DMS153 (cell line): Measurements from ENCODE around the gene RPL22.
A peak's percentile ranks its signal among the peaks of the same experiment; 100 is the strongest.

Source experiments
- DNase-seq: peaks from one replicate; lab custom pipeline; 2025; lab: John Stamatoyannopoulos, UW

Gene RPL22

DNA sequence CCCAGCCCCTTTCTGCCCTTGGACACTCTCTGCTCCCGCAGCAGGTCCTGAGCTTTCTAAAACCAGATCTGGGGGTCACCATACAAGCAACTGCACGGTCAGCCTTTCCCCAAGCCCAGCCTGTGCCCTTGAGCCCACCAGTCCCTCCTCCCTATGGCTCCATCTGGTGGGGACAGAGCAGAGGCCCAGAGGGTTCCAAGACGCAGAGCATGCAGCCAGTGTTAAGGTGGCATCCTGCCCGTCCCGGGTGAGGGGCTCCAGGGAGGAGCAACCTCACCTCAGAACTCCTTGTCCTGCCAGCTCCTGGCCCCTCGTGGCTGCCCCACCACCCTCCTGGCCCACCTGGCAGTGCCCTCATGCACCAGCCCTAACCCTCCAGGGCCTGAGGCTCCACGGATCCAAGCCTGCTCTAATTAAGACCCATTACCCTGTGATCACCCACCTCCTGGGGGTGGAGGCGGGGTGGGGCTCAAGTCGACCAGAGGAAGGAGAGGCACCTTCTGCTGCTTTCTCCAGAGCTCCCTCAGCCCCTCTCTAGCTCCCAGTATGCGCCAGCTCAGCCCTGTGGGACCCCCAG lies 27.8 kb downstream of the RPL22 start:
- no peak for DNase-seq

DNA sequence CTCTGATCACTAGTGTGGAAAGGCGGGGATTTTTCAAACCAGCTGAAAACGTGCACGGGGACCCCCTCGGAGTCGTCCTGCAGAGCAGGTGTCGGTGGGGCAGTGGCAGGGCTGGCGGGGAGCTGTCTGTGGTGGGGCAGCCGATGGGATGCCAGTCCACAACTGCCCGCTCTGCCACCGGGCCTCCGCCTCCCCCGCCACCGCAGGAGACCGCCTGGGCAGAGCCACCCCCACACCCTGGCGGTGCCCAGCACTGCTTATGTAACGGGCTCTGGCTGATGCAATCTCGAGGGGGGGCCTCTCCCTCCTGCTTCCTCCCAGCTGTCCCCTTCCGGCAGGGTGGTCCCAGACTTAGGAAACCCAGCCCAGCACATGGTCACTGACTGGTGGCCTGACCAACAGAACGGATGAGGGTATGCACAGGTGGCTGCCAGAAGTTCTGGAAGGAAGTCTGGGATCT lies 28.6 kb downstream of the RPL22 start:
- DNase-seq, result no peak

DNA sequence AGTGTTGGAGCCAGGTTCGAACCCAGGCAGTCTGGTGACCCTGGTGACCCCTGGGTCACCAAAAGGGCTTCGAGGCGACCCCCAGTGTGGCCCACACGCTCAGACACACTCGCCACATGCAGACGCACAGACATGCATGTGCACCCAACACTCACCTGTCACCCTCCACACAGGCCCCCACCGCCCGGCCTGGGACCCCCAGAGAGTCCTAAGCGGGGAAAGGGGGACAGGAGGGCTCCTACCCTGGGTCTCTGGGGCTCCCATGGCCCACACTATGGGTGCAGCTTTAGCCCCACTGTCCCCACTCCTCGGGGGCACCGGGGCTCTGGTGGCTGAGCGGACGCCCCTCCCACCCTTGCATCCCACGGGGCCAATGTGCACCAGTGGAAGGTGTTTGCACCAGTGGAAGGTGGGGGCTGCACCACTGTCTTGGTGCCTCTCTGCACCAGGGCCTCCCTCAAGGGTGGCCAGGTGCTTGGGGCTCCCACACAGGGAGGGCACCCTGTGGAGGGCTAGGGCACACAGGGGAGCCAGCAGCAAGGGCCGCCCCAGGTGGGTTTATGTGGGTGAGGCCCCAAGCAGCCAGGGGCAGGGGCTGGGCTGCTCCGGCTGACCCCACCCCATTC lies 29.2 kb downstream of the RPL22 start:
- no peak for DNase-seq

DNA sequence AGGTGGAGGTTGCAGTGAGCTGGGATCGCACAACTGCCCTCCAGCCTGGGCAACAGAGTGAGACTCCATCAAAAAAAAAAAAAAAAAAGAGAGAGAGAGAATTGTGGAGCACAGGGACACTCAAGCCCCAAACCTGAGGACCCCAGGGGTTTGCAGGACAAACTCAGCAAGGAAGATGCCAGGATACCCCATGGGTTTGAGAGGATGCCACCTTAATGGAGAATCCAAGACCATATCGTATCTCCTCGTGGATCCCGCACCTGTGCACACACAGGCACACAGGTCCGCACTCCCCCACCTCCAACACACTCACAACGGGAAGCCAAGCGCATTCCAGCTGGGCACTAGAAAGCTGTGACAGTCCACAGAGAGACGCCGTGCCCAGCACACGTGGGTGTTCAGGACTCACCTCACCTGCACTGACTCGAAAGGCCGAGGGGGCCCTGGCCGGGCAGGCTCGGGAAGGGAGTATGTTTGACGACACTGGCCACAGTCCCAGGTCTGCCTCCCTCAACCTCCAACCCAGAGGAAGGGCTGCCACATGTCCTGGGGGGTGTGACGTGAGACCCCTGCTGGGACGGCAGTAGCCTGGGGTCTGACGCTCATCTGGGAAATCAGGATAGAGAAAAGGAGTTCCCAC lies 30.3 kb downstream of the RPL22 start:
- no peak for DNase-seq

DNA sequence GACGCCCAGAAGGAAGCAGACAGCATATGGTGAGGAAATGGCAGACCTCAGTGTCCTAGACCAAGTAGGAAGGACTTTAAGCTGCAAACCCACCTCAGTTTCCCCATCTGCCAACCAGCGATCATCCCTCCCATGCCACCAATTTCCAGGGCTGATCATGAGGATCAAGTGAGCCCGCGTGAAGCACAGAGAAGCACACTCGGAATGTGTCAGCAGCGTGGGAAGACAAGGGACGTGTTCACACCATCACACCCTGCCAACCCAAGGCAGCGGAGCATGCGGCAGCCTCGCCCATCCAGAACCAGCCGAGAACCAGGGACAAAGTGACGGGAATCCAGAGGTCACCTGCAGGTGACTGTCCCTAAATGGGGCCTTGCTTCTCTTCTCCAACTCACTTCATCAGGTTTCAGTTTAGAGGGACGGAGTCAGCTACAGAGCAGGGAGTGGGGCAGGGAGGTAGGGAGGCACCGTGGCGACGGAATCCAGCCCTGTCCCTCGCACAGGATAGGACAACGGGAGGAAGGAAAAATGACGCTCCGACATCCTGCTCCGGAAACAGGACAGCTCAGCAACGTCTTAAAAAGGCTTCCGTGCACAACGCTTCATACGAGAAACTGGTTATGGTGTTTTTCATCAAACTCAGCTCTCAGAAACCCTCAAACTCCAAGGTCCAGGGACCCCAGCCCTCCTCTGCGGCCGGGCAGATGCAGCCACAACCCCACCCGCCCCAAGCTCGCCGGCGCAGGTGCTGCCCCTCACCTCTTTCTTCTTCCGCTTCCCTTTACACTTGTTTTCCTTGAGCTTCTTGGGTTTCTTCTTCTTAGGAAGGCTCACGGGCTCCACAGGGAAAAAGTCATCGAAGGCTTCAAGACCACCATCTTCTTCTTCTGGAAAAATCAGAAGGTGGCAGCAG lies 31.7 kb downstream of the RPL22 start:
- no peak for DNase-seq

DNA sequence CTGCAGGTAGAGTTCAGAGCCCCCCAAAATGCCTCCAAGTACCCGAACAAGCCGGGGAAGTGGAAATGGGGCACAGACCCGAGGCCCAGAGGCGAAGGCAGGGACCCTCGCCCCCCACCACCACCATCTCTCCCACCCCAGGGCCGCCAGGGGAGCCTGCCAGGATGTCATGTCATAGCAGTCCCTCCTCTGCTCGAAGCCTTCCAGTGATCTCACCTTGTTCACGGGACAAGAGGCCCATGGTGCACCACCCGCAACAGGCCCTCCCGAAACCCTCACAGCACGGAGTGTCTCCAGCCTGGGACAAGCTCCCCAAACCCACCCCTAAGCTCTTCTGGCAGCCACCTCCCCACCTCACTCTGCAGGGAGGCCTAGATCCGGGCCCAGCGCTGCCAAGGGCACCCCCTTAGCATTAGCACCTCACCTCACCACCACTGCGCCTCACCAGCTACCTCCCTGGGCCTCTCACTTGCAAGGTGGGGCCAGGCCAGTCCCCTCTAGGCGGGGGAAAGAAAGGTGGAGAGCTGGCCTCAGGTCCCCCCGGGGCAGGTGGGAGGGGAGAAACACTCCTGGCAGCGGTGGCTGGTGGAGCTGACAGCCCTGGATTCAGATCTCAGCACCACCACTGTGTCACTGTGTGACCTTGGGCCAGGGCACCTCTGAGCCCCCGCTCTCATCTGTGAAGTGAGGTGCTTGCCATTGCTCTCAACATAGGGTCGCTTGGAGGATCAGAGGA lies 32.6 kb downstream of the RPL22 start:
- no peak for DNase-seq

DNA sequence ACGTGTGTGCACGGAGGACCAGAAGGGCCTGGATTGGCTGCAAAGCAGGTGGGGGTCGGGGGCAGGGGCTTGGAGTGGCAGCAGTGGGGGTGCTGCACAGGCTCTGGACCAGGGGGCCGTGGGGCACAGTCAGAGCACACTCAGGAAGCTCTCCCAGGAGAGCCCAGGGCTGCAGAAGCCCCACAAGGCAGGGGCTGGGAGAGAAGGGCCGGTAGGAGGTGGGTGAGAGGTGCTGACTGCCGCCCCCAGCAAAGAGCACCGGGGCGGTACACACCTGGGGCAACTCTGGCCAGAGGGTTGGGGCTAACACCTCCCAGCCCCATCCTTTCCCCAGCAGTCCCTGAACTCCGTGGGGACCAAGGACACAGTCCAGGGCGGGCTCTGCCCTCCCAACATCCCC lies 33.2 kb downstream of the RPL22 start:
- DNase-seq, result no peak

DNA sequence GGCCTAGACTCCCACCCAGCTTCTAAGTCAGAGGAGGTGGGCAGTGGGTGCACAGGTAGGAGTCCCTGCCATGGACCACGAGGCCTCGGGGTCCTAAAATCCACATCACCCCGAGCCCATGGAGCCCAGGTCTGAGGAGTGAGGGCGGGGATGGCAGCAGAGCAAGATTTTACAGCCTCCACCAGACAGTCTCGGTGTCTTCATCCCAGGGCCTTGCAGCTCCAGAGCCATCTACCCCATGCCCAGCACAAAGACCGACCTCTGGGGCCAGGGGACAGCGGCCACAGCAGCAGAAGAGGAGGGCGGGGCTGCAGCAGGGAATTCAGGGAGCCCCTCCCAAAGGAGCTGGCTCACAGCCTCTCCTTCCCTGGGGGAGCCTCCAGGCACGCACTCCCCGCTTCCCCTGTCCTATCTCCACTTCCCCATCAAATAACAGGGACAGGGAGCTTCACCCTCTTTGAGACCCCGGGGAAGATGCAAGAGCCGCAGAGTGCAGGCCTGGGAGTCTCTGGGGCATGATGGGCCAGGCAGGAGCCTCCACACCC lies 33.9 kb downstream of the RPL22 start:
- no peak for DNase-seq

DNA sequence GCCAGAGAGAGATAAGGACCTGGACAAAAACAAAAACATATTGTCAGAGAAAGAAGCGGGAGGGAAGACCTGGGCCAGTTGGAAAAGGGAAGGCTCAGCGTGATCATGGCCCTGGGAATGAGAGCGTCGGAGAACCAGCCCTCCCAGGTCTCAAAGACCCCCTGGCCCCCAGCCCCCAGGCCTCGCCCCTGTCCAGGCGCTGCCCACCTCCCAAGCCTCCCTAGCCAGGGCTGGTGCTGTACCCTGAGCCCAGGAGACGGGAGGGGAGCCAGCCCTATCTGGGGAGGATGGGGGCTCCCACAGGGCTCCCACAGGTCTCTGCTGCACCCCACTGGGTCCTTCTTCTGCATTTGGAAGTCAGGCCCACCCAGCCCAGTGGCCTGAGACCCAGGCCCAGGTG lies 34.4 kb downstream of the RPL22 start:
- no peak for DNase-seq

DNA sequence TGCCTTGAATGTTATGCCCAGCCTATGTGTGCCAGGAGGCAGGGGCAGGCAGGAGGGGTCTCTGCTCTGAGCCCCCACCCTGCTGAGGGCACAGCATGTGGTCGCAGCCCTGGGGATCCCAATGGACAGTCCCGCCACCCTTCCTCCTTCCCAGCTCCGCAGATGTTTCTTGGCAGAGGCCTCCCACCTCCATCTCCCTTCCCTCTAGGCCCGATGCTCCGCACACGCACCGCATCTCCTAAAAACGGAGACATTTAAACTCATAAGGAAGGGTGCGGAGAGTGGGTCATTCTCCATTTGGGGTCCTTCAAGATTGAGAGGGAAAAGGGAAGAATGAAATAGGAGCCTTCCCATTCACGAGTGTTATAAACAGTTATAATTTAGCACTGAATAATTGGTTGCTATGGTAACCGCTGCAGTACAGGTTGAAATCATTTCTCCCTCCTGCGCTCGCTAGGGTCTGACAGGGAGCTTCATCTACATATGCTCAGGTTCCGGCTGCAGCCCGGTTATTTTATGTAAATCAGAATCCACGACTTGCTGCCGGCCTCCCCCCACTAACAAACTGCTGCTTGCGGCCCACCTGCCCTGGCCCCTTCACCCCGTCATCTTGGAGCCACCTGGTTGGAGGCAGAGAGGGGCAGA lies 35.3 kb downstream of the RPL22 start:
- no peak for DNase-seq

DNA sequence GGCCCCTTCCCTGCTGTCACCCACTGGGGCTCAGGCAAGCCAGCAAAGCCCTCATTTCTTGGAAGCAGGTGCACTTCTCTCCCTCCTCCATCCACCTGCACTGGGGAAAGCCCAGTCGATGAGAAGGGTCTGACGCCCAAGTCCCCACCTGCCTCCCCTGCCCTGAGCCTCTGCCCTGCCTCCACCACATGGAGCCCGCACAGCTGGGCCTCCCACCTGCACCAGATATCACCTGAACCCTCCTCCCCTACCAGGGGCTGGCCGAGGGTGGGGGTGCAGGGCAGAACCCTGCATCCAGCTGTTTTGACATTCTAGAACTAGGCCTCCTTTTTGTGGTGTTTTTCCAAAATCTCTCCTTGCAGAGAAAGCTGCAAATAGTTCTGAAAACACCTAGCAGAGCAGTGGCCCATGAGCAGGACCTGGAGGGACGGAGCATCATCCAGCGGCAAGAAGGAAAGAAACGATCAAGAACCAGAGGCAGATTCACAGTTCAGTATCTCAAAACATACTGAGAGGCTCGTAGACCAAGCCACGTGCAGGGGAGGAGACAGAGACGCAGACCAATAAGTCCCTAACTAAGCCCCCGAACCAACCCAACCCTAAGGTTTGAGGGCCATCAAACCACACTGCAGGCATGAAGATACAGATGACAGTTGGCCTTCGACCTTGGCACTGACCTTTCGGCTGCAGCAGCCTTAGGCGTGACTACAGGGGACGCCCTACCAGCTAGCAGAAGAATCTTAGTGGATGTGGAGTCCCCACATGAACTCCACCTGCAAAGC lies 36.0 kb downstream of the RPL22 start:
- DNase-seq, result no peak

DNA sequence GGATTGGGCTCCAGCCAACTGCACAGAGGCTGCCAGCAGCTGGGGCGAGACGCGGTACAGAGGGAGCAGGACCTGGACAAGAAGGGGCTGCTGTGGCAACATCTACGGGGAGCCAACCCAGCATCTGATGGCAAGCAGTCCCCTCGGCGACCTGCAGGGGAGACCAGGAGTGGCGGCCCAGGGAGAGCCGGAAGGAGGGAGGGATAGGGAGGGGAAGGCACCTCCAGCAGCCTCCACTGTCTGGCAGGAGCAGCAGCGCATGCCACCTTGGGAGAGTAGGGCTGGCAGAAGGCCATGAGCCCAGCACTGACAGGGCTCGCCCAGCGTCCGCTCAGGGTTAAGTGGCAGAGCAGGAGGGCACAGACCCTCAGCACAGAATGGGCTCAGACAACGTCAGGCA lies 36.6 kb downstream of the RPL22 start:
- peak; percentile 63 for DNase-seq

DNA sequence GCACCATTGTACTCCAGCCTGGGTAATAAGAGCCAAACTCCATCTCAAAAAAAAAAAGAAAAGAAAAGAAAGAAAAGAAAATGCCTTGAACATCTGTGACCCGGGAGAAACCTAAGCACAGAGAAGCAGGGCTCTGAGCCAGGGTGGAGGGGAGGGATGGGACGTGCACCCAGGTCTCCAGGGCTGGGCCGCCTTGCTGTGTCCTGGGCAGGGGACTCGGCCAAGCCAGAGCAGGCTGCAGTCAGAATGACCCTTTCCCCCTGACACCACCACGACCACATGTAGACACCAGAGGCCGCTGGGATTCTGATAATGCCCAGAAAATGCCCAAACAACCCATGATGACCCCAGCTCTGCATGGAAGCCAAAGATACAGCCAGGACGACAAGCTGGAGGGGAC lies 37.1 kb downstream of the RPL22 start:
- DNase-seq, result no peak

DNA sequence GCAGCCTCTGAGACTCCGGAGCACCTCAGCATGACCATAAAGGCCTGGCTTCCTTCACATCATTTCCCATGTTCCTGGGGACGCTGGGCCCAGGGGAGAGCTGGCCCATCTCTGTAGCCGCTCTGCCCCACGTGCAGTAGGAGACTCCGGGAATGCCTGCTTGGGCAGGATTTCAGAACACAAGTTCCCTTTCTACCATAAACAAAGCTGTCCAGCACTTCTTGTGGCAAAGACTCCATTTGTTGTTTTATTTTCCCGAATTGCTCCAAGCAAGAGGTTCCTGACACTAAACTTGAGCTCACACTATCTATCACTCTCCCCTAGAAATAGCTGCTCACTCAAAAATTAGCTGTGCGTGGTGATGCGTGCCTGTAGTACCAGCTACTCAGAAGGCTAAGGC lies 41.2 kb downstream of the RPL22 start:
- no peak for DNase-seq

DNA sequence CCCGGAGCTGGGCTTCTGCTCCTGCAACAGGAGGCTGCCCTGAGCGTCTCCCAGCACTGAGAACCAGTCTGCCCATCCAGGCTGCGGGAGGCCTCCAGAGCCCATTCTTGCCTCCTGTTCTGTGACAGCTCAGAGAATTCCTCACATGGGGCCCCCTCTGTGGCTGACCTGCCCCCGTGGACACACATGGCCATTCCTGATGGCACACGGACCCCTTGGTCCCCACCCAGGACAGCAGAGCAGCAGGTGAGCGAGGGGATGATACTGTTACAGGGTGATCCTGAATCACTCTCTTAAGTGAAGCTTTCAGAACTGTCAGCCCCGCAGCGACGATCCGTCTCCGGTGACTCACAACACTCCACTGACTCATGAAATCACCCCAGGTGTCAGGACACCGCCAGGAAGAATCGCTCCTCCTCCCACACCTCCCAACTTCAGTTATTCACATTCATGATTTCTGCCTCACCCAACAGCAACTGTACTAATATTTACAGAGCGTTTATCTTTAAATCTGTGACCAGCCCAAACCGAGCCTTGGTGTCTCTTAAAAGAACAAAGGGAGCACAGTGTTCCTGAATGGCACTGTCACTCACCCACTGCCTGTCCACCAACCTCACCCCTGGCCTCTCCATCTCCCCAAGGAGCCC lies 41.7 kb downstream of the RPL22 start:
- peak; percentile 79 for DNase-seq

DNA sequence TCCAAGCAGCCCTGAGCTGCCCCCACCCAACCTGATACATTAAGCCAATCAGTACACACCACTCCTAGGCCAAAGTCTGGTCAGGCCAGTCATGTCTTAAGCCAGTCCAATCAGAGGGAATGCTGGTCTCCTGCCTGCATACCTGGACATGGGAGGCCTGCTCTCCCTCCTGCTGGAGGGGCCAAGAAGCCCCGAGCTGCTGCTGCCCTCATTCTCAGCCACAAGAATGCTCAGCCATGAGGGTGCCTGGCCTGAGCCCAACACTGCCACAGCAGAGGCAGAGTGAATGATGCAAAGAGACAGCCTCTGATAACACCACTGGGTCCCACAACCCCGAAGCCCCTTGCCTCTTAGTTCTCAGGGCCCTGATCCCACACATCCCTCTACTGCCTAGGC lies 42.3 kb downstream of the RPL22 start:
- DNase-seq, result no peak

DNA sequence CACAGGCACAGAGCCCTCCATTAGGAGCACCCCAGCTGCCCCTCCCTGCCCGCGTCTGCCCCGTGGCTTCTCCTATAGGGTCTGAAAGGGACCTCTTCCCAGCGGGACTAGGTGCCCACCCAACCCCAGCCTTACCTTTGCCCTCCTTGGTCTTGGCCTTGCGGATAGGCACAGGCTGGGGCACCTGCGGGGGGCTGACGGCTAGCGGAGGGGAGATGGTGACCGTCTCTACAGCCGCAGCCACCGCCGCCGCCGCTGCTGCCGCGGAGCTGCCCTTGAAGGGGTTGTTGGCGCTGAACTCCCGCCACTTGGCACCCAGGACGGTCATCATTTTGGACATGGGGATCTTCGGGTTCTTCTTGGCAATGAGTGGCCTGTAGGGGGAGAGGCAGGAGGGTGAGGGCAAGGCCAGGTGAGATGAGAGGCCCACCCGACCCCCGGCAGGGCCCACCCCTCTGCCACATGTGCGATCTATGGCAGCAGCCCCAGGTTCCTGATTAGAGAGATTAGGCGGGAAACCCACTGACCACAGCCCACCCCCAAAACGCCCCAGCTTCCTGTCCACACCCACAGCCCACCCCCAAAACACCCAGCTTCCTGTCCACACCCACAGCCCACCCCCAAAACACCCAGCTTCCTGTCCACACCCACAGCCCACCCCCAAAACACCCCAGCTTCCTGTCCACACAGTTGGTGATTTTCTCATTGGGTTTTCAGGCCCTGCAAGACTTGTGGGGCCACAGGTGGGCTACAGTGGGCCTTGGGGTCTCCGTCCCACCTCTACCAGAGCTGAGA lies 44.7 kb downstream of the RPL22 start:
- DNase-seq, result no peak

DNA sequence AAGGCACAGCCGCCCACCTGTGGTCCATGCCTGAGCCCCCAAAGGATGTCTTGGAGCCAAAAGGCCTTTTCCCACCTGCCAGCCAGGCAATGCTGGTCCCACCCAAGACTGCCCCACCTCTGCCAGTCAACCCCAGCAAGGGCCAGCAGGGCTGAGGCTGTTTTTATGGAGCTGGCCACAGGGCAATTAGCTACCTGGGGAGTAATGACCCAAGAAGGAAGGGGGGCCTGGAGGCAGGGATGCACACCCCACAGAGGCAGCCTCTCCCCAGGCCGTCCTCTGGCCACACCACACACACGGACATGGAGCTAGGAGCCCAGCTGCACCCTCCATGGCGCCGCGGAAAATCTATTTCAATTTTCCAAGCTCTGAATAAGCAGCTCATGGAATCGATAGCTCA lies 46.5 kb downstream of the RPL22 start:
- no peak for DNase-seq

DNA sequence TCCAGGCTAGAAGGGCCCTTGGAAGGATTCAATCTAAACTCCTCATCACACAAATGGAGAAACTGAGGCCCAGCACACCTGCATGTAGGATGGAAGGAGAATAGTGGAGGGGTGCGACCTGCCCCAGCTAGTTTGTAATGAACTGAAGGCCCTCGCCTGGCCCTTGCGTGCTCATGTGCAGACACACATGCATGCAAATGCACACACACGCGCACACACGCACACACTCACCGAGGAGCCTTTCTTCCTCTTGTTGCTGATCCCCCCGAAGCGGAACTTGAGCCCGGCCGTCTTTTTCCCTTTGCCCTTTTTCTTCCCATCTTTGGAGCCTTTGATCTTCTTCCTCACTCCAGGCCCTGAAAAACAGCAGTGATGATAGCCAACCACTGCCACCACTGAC lies 47.2 kb downstream of the RPL22 start:
- DNase-seq, result no peak
